ENCODE data around the gene ADGRG3. TPM values are rescaled to one million over a fixed set of nuclear protein-coding genes. Genes with fewer than 3 reads are reported as not detected.
A peak's percentile ranks its signal among the peaks of the same experiment; 100 is the strongest.

Gene ADGRG3
- total and polyA plus RNA-seq, 2 of the 8 experiments (the other 6 are each of a cell fraction or from before 2014, with no cell fraction given): 0.28 to 0.98 TPM

- Histone ChIP-seq H4K5ac (ENCODE audit: insufficient read length, low read depth, low read length) (no peak overlapping the region), H2BK5ac (ENCODE audit: low read depth, low read length) (no peak overlapping the region), H3K4me2 (ENCODE audit: insufficient read depth in 1 of 2, low read depth in 2 of 2, low read length in 2 of 2) (no peak overlapping the region), H2BK15ac (ENCODE audit: low read length) (no peak overlapping the region), H3K23ac (ENCODE audit: insufficient read length) (no peak overlapping the region), H2BK20ac (ENCODE audit: low read length) (no peak overlapping the region), H3K36me3 (ENCODE audit: control insufficient read depth in 2 of 4, insufficient read depth in 4 of 4, low read length in 3 of 4) (no peaks in the 10 kb centered on the region), H4K91ac (replicated peaks; ENCODE audit: insufficient read length, low read length) (no peak overlapping the region), H3K9ac (replicated peaks in 1 of 4; ENCODE audit: extremely low read depth in 1 of 4, low read depth in 3 of 4, low read length in 3 of 4) (no peak overlapping the region), H3K14ac (ENCODE audit: insufficient read length) (no peak overlapping the region), H3K27me3 (replicated peaks in 1 of 4; ENCODE audit: control insufficient read depth in 3 of 4, extremely low read depth in 1 of 4, insufficient read depth in 3 of 4, low read length in 3 of 4) (no peaks in the 10 kb centered on the region; a peak in 1 of 7 replicates), H2BK12ac (ENCODE audit: low read depth, low read length) (no peak overlapping the region), H4K8ac (ENCODE audit: extremely low read depth, insufficient read depth, low read length) (no peak overlapping the region), H2AFZ (ENCODE audit: low read length) (no peak overlapping the region), H3K79me2 (ENCODE audit: control insufficient read depth in 1 of 2, insufficient read depth in 2 of 2, low read length in 2 of 2) (no peaks in the 10 kb centered on the region), H4K20me1 (replicated peaks in 1 of 2; ENCODE audit: control insufficient read depth in 1 of 2, insufficient read depth in 2 of 2, low read length in 2 of 2) (peaks cover 0 to 3% of the 10 kb centered on the region in 2 experiments), H2AK5ac (ENCODE audit: low read depth, low read length) (no peak overlapping the region), H3K4ac (replicated peaks; ENCODE audit: insufficient read length, low read depth, low read length) (no peak overlapping the region), H3K4me3 (ENCODE audit: extremely low read depth in 1 of 4, insufficient read depth in 2 of 4, low read depth in 3 of 4, low read length in 4 of 4) (no peak overlapping the region), H3K27ac (ENCODE audit: low read depth, low read length) (no peak overlapping the region), H2BK120ac (replicated peaks; ENCODE audit: low read depth, low read length) (no peak overlapping the region), H3K23me2 (ENCODE audit: low read depth, low read length) (peaks cover 17% of the 10 kb centered on the region; the same call in 1 of the 2 replicates), H3K56ac (replicated peaks; ENCODE audit: insufficient read length, low read depth, low read length) (no peak overlapping the region), H3K79me1 (ENCODE audit: low read depth, low read length) (no peaks in the 10 kb centered on the region), H3K9me3 (ENCODE audit: insufficient read depth in 2 of 2, low read depth in 1 of 2, low read length in 1 of 2) (no peaks in the 10 kb centered on the region), H3K18ac (ENCODE audit: extremely low read depth, low read length) (no peak overlapping the region), H3K4me1 (replicated peaks in 1 of 4; ENCODE audit: control insufficient read depth in 3 of 4, insufficient read depth in 4 of 4, low read length in 3 of 4) (no peaks in the 10 kb centered on the region; a peak in 1 of 7 replicates)
- DNase-seq (ENCODE audit: low read depth in 1 of 2, low spot score in 2 of 2) (no peak), FAIRE-seq (no peak)
- ChIA-PET POLR2A (ENCODE audit: partially characterized antibody) (interaction anchor here (1.4 to 3.2 kb wide), 2 partner anchors 8 to 273 kb away, joined by 3 to 22 read pairs; partner anchors contain the start of genes KATNB1 and ZNF319), CTCF (ENCODE audit: partially characterized antibody) (interaction anchor here (0.7 to 6.6 kb wide), 15 partner anchors 13 to 265 kb away, joined by 3 to 48 read pairs (median 3); partner anchors contain the start of gene ADGRG3)
- 77% methylated on average over 4 of the region's 4 CpGs; no CpG with 5 or more reads in 1 of the 2 experiments for WGBS, 2 experiments (ENCODE audit: extremely low coverage in 1 of 2, insufficient coverage in 1 of 2, insufficient read length in 1 of 2, insufficient replicate concordance in 2 of 2, low coverage in 1 of 2, low lambda C conversion rate in 2 of 2, missing lambda C conversion rate in 1 of 2)
- TF ChIP-seq CTCF (IDR thresholded peaks at IDR 0.05; ENCODE audit: control extremely low read depth in 1 of 3, insufficient read depth in 1 of 3, low read depth in 1 of 3, low read length in 3 of 3) (peak; percentile 24 to 41 (median 37); a peak in 3 of 4 replicates), KDM1A (IDR thresholded peaks at IDR 0.05; ENCODE audit: borderline replicate concordance, low read length) (no peak), RAD21 (IDR thresholded peaks at IDR 0.05 in 1 of 2, conservative IDR thresholded peaks at IDR 0.05 in 1 of 2; ENCODE audit: low read depth in 2 of 2, low read length in 2 of 2) (0 out of 4 replicates have a peak, but pooled peaks of 1 of the 2 experiments have one; percentile 11)
Observed at GRCh38 chr16:57727610-57728009, 59.5 kb downstream of the ADGRG3 start.
